Neural cell (in vitro differentiated cells): ENCODE data around the gene CNTNAP2. TPM values are rescaled to one million over a fixed set of nuclear protein-coding genes. Genes with fewer than 3 reads are reported as not detected.

Source experiments
- H2AFZ ChIP-seq: fragments of 200-600, 300-800 bp; sonication (generic), shearing (Covaris generic); 2 replicates; pipeline ENCODE4 v1.6.0; 2014; ENCODE audit warnings: low read depth, mild to moderate bottlenecking, antibody characterized with exemption, low read length, moderate library complexity
- H3F3A ChIP-seq: fragments of 200-600 bp; shearing (Covaris generic); 2 replicates; pipeline ENCODE4 v1.6.1; 2016; ENCODE audit warnings: mild to moderate bottlenecking, moderate library complexity, mixed read lengths, antibody characterized with exemption, low read length; ENCODE audit not compliant: insufficient read depth, poor library complexity, severe bottlenecking
- H3K27ac ChIP-seq: fragments of 200-600, 300-800 bp; sonication (generic), shearing (Covaris generic); 2 replicates; pipeline ENCODE4 v1.5.1; 2014; ENCODE audit warnings: mild to moderate bottlenecking, low read length, moderate library complexity
- H3K27me3 ChIP-seq: fragments of 300-800, 200-600 bp; sonication (generic), shearing (Covaris generic); 2 replicates; pipeline ENCODE4 v1.6.0; 2014; ENCODE audit warnings: mild to moderate bottlenecking, low read depth, low read length, moderate library complexity; ENCODE audit not compliant: insufficient read depth
- H3K36me3 ChIP-seq: fragments of 300-800, 200-600 bp; sonication (generic), shearing (Covaris generic); 2 replicates; pipeline ENCODE4 v1.5.1; 2014; ENCODE audit warnings: mild to moderate bottlenecking, antibody characterized with exemption, low read length, moderate library complexity; ENCODE audit not compliant: insufficient read depth
- H3K4me2 ChIP-seq: fragments of 300-800, 200-600 bp; sonication (generic), shearing (Covaris generic); 2 replicates; pipeline ENCODE4 v1.6.0; 2014; ENCODE audit warnings: mild to moderate bottlenecking, low read length
- H3K4me3 ChIP-seq: fragments of 300-800, 200-600 bp; sonication (generic), shearing (Covaris generic); 2 replicates; pipeline ENCODE4 v1.5.1; 2014; ENCODE audit warnings: mild to moderate bottlenecking, low read length, moderate library complexity
- H3K79me2 ChIP-seq: fragments of 200-600 bp; shearing (Covaris generic); replicated peaks from 2 replicates; pipeline ENCODE4 v1.6.0; 2014; ENCODE audit warnings: mild to moderate bottlenecking, low read length, moderate library complexity; ENCODE audit not compliant: insufficient read depth
- H3K9ac ChIP-seq: fragments of 300-800, 200-600 bp; sonication (generic), shearing (Covaris generic); 2 replicates; pipeline ENCODE4 v1.6.1; 2016; ENCODE audit warnings: mild to moderate bottlenecking, low read length, mixed read lengths
- H3K9me2 ChIP-seq: fragments of 200-600 bp; shearing (Covaris generic); 2 replicates; pipeline ENCODE4 v1.6.1; 2016; ENCODE audit warnings: mild to moderate bottlenecking, low read length, mixed read lengths; ENCODE audit not compliant: insufficient read depth
- H3K9me3 ChIP-seq: fragments of 200-600, 300-800 bp; sonication (generic), shearing (Covaris generic); 2 replicates; pipeline ENCODE4 v1.6.1; 2016; ENCODE audit warnings: mild to moderate bottlenecking, mixed run types, low read length, moderate library complexity, mixed read lengths
- H4K20me1 ChIP-seq: fragments of 200-600 bp; shearing (Covaris generic); 2 replicates; pipeline ENCODE4 v1.6.1; 2016; ENCODE audit warnings: mild to moderate bottlenecking, mixed run types; ENCODE audit not compliant: insufficient read depth
- EP300 ChIP-seq: fragments of 450-650 bp; conservative IDR thresholded peaks from 2 replicates; pipeline ENCODE4 v1.6.1; 2014; ENCODE audit warnings: antibody characterized with exemption, mild to moderate bottlenecking, moderate library complexity; ENCODE audit not compliant: poor library complexity, severe bottlenecking
- EZH2 ChIP-seq: fragments of 200-600, 300-800 bp; shearing (Covaris generic), sonication (generic); IDR thresholded peaks from 2 replicates; pipeline ENCODE4 v1.6.1; 2014; ENCODE audit warnings: antibody characterized with exemption, low read length, borderline replicate concordance, mild to moderate bottlenecking; ENCODE audit not compliant: insufficient read depth, poor library complexity, severe bottlenecking
- MXI1 ChIP-seq: fragments of 450-650 bp; conservative IDR thresholded peaks from 2 replicates; pipeline ENCODE4 v1.6.1; 2014; ENCODE audit warnings: antibody characterized with exemption, mild to moderate bottlenecking; ENCODE audit not compliant: poor library complexity, severe bottlenecking
- POLR2AphosphoS5 ChIP-seq: IDR thresholded peaks from 2 replicates; pipeline ENCODE4 v1.6.1; 2012
- RAD21 ChIP-seq: fragments of 450-650 bp; conservative IDR thresholded peaks from 2 replicates; pipeline ENCODE4 v1.6.1; 2014; ENCODE audit warnings: antibody characterized with exemption, mild to moderate bottlenecking, moderate library complexity
- SMC3 ChIP-seq: fragments of 450-650 bp; conservative IDR thresholded peaks from 2 replicates; pipeline ENCODE4 v1.6.1; 2014; ENCODE audit warnings: antibody characterized with exemption, mild to moderate bottlenecking, moderate library complexity; ENCODE audit not compliant: poor library complexity
- TAF1 ChIP-seq: IDR thresholded peaks from 2 replicates; pipeline ENCODE4 v1.6.1; 2012; ENCODE audit warnings: low read depth
- polyA plus RNA-seq: library from polyadenylated mRNA; depleted of rRNA; stranded (reverse); fragments of >200 nt; gene quantifications from 2 replicates; pipeline ENCODE4 v1.2.3, GENCODE V29; 2014
- TF ChIP-seq, protein P1 (sequence below): fragments of 450-650 bp; IDR thresholded peaks from 2 replicates; pipeline ENCODE4 v1.5.1; 2014; ENCODE audit warnings: antibody characterized with exemption, mild to moderate bottlenecking, moderate library complexity; ENCODE audit not compliant: poor library complexity, severe bottlenecking
- TF ChIP-seq, protein P2 (sequence below): IDR thresholded peaks from 2 replicates; pipeline ENCODE4 v1.6.1; 2012; ENCODE audit warnings: borderline replicate concordance

Gene CNTNAP2
- polyA plus RNA-seq, 1 donor from 2014 or later: 276 TPM

- no peak for TF ChIP-seq MXI1
- no peak for TF ChIP-seq TAF1
- TF ChIP-seq SMC3: no peak
- TF ChIP-seq, protein P1, sequence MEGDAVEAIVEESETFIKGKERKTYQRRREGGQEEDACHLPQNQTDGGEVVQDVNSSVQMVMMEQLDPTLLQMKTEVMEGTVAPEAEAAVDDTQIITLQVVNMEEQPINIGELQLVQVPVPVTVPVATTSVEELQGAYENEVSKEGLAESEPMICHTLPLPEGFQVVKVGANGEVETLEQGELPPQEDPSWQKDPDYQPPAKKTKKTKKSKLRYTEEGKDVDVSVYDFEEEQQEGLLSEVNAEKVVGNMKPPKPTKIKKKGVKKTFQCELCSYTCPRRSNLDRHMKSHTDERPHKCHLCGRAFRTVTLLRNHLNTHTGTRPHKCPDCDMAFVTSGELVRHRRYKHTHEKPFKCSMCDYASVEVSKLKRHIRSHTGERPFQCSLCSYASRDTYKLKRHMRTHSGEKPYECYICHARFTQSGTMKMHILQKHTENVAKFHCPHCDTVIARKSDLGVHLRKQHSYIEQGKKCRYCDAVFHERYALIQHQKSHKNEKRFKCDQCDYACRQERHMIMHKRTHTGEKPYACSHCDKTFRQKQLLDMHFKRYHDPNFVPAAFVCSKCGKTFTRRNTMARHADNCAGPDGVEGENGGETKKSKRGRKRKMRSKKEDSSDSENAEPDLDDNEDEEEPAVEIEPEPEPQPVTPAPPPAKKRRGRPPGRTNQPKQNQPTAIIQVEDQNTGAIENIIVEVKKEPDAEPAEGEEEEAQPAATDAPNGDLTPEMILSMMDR: no peak
- no peak for TF ChIP-seq EZH2
- TF ChIP-seq EP300: no peak
- TF ChIP-seq POLR2AphosphoS5: no peak
- no peak for TF ChIP-seq RAD21
- TF ChIP-seq, protein P2, sequence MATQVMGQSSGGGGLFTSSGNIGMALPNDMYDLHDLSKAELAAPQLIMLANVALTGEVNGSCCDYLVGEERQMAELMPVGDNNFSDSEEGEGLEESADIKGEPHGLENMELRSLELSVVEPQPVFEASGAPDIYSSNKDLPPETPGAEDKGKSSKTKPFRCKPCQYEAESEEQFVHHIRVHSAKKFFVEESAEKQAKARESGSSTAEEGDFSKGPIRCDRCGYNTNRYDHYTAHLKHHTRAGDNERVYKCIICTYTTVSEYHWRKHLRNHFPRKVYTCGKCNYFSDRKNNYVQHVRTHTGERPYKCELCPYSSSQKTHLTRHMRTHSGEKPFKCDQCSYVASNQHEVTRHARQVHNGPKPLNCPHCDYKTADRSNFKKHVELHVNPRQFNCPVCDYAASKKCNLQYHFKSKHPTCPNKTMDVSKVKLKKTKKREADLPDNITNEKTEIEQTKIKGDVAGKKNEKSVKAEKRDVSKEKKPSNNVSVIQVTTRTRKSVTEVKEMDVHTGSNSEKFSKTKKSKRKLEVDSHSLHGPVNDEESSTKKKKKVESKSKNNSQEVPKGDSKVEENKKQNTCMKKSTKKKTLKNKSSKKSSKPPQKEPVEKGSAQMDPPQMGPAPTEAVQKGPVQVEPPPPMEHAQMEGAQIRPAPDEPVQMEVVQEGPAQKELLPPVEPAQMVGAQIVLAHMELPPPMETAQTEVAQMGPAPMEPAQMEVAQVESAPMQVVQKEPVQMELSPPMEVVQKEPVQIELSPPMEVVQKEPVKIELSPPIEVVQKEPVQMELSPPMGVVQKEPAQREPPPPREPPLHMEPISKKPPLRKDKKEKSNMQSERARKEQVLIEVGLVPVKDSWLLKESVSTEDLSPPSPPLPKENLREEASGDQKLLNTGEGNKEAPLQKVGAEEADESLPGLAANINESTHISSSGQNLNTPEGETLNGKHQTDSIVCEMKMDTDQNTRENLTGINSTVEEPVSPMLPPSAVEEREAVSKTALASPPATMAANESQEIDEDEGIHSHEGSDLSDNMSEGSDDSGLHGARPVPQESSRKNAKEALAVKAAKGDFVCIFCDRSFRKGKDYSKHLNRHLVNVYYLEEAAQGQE: no peak
- Histone ChIP-seq H4K20me1 (no peaks in the 10 kb centered on the region), H3K9me3 (no peaks in the 10 kb centered on the region), H3K4me3 (no peak overlapping the region), H3K36me3 (no peaks in the 10 kb centered on the region), H3F3A (no peaks in the 10 kb centered on the region), H3K4me2 (no peak overlapping the region), H3K9me2 (no peaks in the 10 kb centered on the region), H2AFZ (no peak overlapping the region), H3K27ac (no peak overlapping the region), H3K9ac (no peak overlapping the region), H3K79me2 (no peaks in the 10 kb centered on the region), H3K27me3 (no peaks in the 10 kb centered on the region)
Measured at GRCh38 chr7:146112755-146113154, 3.8 kb upstream of the CNTNAP2 start.

- Histone ChIP-seq H3K27me3 (no peaks in the 10 kb centered on the region), H3K4me2 (peak overlapping the region; percentile 15), H3K79me2 (peaks cover 12% of the 10 kb centered on the region), H3K4me3 (peak overlapping the region; percentile 78), H3K9me2 (no peaks in the 10 kb centered on the region), H2AFZ (peak overlapping the region; percentile 47), H4K20me1 (no peaks in the 10 kb centered on the region), H3K9me3 (no peaks in the 10 kb centered on the region), H3K36me3 (no peaks in the 10 kb centered on the region), H3K27ac (peak overlapping the region; percentile 76), H3K9ac (peak overlapping the region; percentile 78), H3F3A (no peaks in the 10 kb centered on the region)
- TF ChIP-seq EP300: no peak
- TF ChIP-seq, protein P1: no peak
- TF ChIP-seq TAF1: no peak
- no peak for TF ChIP-seq EZH2
- TF ChIP-seq POLR2AphosphoS5: no peak
- no peak for TF ChIP-seq SMC3
- TF ChIP-seq, protein P2: no peak
- TF ChIP-seq RAD21: no peak
- no peak for TF ChIP-seq MXI1
Measured at GRCh38 chr7:146115548-146115850, 1.1 kb upstream of the CNTNAP2 start.
